ENCODE data around the gene HPS1.

GRCh38 chr10:98474628-98475027, 27.9 kb upstream of the HPS1 start:
- TF ChIP-seq, protein P1, sequence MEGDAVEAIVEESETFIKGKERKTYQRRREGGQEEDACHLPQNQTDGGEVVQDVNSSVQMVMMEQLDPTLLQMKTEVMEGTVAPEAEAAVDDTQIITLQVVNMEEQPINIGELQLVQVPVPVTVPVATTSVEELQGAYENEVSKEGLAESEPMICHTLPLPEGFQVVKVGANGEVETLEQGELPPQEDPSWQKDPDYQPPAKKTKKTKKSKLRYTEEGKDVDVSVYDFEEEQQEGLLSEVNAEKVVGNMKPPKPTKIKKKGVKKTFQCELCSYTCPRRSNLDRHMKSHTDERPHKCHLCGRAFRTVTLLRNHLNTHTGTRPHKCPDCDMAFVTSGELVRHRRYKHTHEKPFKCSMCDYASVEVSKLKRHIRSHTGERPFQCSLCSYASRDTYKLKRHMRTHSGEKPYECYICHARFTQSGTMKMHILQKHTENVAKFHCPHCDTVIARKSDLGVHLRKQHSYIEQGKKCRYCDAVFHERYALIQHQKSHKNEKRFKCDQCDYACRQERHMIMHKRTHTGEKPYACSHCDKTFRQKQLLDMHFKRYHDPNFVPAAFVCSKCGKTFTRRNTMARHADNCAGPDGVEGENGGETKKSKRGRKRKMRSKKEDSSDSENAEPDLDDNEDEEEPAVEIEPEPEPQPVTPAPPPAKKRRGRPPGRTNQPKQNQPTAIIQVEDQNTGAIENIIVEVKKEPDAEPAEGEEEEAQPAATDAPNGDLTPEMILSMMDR (conservative IDR thresholded peaks at IDR 0.05; ENCODE audit: low read depth, low read length): no peak
- TF ChIP-seq NFE2L2 (IDR thresholded peaks at IDR 0.05; ENCODE audit: low read depth, low read length) (no peak), CEBPB (IDR thresholded peaks at IDR 0.05; ENCODE audit: low read depth, low read length) (no peak)

Data from IMR-90 (cell line).